DND-41 (cell line): ENCODE measurements around the gene OR10AG1.
A peak's percentile ranks its signal among the peaks of the same experiment; 100 is the strongest.

Experiments used
- ATAC-seq: fragments of 200-7000 bp; cut with Tn5 transposase; 3 replicates; pipeline ENCODE4 v1.9.1; 2021; ENCODE audit warnings: low read depth; ENCODE audit not compliant: insufficient read depth
- DNase-seq: peaks from one replicate; pipeline ENCODE4 v3.0.0-alpha.2; 2020
- H2AFZ ChIP-seq: 2 replicates; pipeline ENCODE4 v1.6.0; 2012; ENCODE audit warnings: low read depth, low read length
- H3K27ac ChIP-seq: 2 replicates; pipeline ENCODE4 v1.5.1; 2012; ENCODE audit warnings: low read length, inconsistent platforms
- H3K27me3 ChIP-seq: fragments of 200-600 bp; sonication (generic); 2 replicates; pipeline ENCODE4 v1.6.0; 2012; ENCODE audit warnings: low read length, mild to moderate bottlenecking, inconsistent platforms; ENCODE audit not compliant: insufficient read depth, poor library complexity
- H3K36me3 ChIP-seq: 2 replicates; pipeline ENCODE4 v1.5.1; 2012; ENCODE audit warnings: low read length, inconsistent platforms; ENCODE audit not compliant: insufficient read depth
- H3K4me1 ChIP-seq: 2 replicates; pipeline ENCODE4 v1.5.1; 2012; ENCODE audit warnings: mild to moderate bottlenecking, low read length; ENCODE audit not compliant: insufficient read depth
- H3K4me2 ChIP-seq: 2 replicates; pipeline ENCODE4 v1.6.0; 2012; ENCODE audit warnings: mild to moderate bottlenecking, moderate library complexity, low read length, inconsistent platforms; ENCODE audit not compliant: insufficient read depth
- H3K4me3 ChIP-seq, 2 experiments: fragments of 200-600 bp in 1 of 2; shearing (Covaris generic) in 1 of 2; 2 replicates each; pipeline ENCODE4 v1.5.1; 2012 to 2016; ENCODE audit warnings: inconsistent platforms in 2 of 2, low read length in 2 of 2, mild to moderate bottlenecking in 2 of 2, low read depth in 1 of 2, moderate library complexity in 1 of 2
- H3K79me2 ChIP-seq: 2 replicates; pipeline ENCODE4 v1.6.0; 2012; ENCODE audit warnings: low read length, inconsistent platforms; ENCODE audit not compliant: insufficient read depth
- H3K9ac ChIP-seq: 2 replicates; pipeline ENCODE4 v1.6.0; 2012; ENCODE audit warnings: low read depth, mild to moderate bottlenecking, inconsistent platforms, low read length, moderate library complexity
- H3K9me3 ChIP-seq: 2 replicates; pipeline ENCODE4 v1.5.1; 2012; ENCODE audit warnings: low read length, moderate library complexity, mild to moderate bottlenecking, inconsistent platforms; ENCODE audit not compliant: insufficient read depth, severe bottlenecking
- H4K20me1 ChIP-seq: 2 replicates; pipeline ENCODE4 v1.6.0; 2012; ENCODE audit warnings: low read length; ENCODE audit not compliant: insufficient read depth
- EZH2 ChIP-seq: IDR thresholded peaks from 3 replicates; pipeline ENCODE4 v1.6.1; 2012; ENCODE audit warnings: borderline replicate concordance, low read depth, mild to moderate bottlenecking, moderate library complexity, low read length, inconsistent platforms; ENCODE audit not compliant: severe bottlenecking
- TF ChIP-seq, protein P1 (sequence below): IDR thresholded peaks from 2 replicates; pipeline ENCODE4 v1.5.1; 2012; ENCODE audit warnings: borderline replicate concordance, low read length, moderate library complexity, mild to moderate bottlenecking; ENCODE audit not compliant: poor library complexity, severe bottlenecking; ENCODE audit errors: extremely low read depth

OR10AG1 gene

DNA sequence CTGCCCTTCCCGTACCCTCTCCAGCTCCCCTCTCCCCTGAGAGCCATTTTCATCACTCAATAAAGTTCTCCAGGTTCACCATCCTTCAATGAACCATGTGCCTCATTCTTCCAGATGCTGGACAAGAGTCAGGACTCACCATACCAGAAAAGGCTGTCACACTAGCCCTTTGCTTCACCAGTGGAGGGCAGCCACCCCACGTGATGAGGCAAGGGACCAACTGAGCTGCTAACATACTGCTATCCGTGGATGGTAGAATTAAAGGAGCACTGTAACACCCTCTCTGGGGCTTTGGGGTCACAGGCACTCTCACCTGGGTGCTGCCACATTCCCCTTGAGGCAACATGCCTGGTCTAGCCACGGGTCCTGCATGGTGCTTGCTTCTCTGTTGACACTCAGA, 20.4 kb downstream of the OR10AG1 start:
- DNase-seq (no peak), ATAC-seq (no peak)
- no peak overlapping the region for H3K27ac ChIP-seq
- no peak overlapping the region for H2AFZ ChIP-seq
- no peak overlapping the region for H3K9ac ChIP-seq
- H4K20me1 ChIP-seq: no peaks in the 10 kb centered on the region
- H3K4me2 ChIP-seq: no peak overlapping the region
- H3K9me3 ChIP-seq: no peaks in the 10 kb centered on the region
- no peaks in the 10 kb centered on the region for H3K79me2 ChIP-seq
- no peak for TF ChIP-seq EZH2
- TF ChIP-seq, protein P1, sequence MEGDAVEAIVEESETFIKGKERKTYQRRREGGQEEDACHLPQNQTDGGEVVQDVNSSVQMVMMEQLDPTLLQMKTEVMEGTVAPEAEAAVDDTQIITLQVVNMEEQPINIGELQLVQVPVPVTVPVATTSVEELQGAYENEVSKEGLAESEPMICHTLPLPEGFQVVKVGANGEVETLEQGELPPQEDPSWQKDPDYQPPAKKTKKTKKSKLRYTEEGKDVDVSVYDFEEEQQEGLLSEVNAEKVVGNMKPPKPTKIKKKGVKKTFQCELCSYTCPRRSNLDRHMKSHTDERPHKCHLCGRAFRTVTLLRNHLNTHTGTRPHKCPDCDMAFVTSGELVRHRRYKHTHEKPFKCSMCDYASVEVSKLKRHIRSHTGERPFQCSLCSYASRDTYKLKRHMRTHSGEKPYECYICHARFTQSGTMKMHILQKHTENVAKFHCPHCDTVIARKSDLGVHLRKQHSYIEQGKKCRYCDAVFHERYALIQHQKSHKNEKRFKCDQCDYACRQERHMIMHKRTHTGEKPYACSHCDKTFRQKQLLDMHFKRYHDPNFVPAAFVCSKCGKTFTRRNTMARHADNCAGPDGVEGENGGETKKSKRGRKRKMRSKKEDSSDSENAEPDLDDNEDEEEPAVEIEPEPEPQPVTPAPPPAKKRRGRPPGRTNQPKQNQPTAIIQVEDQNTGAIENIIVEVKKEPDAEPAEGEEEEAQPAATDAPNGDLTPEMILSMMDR: no peak
- H3K27me3 ChIP-seq: no peaks in the 10 kb centered on the region
- no peaks in the 10 kb centered on the region for H3K36me3 ChIP-seq
- no peaks in the 10 kb centered on the region for H3K4me1 ChIP-seq
- no peak overlapping the region for H3K4me3 ChIP-seq

DNA sequence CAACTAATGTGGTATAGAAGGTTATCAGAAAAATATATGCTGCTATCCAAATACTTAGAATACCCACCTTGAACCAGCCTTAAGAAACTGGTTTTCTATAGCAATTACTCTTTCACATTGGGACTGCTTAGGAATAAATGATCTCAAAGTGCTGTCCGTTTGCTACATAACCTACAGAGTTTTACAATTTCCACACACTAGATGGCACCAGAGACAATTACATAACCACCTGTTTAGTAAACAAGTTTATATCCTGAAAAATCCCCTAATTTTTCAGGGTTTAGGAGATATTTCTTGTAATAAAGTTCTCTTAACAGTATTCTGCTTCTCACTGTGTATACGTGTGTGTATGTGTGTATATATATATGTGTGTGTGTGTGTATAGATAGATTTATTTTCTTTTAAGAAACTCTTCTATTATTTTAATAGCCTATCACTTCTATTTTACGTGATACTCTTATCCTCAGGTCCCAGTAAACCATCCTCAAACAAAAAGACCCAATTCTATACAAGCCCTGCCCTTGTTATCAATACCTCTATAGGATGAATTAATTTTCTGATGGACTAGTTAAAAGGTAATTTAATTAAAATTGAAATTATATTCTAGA, 26.9 kb downstream of the OR10AG1 start:
- no peaks in the 10 kb centered on the region for H3K9me3 ChIP-seq
- no peak overlapping the region for H3K9ac ChIP-seq
- H4K20me1 ChIP-seq: no peaks in the 10 kb centered on the region
- TF ChIP-seq, protein P1: peak; percentile 70
- no peak for TF ChIP-seq EZH2
- H3K4me2 ChIP-seq: no peak overlapping the region
- no peak overlapping the region for H3K4me3 ChIP-seq
- H3K79me2 ChIP-seq: no peaks in the 10 kb centered on the region
- H3K27me3 ChIP-seq: no peaks in the 10 kb centered on the region
- no peak overlapping the region for H3K27ac ChIP-seq
- H3K36me3 ChIP-seq: no peaks in the 10 kb centered on the region
- ATAC-seq (peak; percentile 53; the same call in 1 of the 3 replicates), DNase-seq (no peak)
- H3K4me1 ChIP-seq: no peaks in the 10 kb centered on the region
- no peak overlapping the region for H2AFZ ChIP-seq

DNA sequence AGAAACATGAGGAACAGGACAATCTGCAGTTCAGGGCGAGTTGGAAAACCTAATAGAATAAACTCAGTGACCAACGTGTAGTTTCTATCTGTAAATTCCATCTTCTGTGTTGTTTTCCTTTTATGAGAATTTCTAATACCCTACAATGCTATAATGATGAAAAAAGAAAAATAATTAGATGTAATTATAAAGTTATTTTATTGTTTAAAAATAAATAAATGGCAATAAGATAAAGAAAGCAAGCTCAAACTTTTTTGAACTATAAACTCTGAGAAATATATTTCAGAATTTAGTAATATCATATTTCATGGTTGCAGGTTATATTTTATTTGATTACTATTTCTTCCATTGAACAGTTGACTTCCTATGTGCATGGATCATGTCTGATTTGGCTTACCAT, 33.4 kb downstream of the OR10AG1 start, which contains the start of gene OR5I1:
Gene OR5I1, minus strand, starts transcription at position 101 of the 400 bp plus-strand sequence. Its CDS starts 0 bp downstream, at position 101.
- Histone ChIP-seq H3K4me3 (no peak within 1 kb of the TSS), H3K27ac (no peak within 1 kb of the TSS), H3K9ac (no peak within 1 kb of the TSS), H3K79me2 (no peaks in the 10 kb centered on the region), H3K9me3 (no peaks in the 10 kb centered on the region), H3K27me3 (no peaks in the 10 kb centered on the region), H3K4me1 (no peaks in the 10 kb centered on the region), H3K4me2 (no peak within 1 kb of the TSS), H4K20me1 (no peaks in the 10 kb centered on the region), H3K36me3 (no peaks in the 10 kb centered on the region), H2AFZ (no peak within 1 kb of the TSS)
- DNase-seq: no peak
- TF ChIP-seq, protein P1: no peak
- TF ChIP-seq EZH2: no peak
- no peak for ATAC-seq
